ENCODE measurements around the gene TFR2. TPM values are rescaled to one million over a fixed set of nuclear protein-coding genes. Genes with fewer than 3 reads are reported as not detected.

Gene TFR2
- total RNA-seq, 4 donors from 2014 or later: 0.60 to 0.68 (median 0.64) TPM; not detected in 1

GRCh38 chr7:100674411-100675104 is 33.2 kb upstream of the TFR2 start:
- H3K9me3 ChIP-seq: no peaks in the 10 kb centered on the region
- peaks cover 0 to 19% (median 9%) of the 10 kb centered on the region in 4 donors for H3K4me1 ChIP-seq
- H3K4me3 ChIP-seq: peak overlapping the region; percentile 77 to 100 (median 96)
- 0% methylated on average over 1 to 42 of the region's 43 CpGs for whole genome bisulfite sequencing, 2 donors (ENCODE audit: low coverage in 1 of 2)
- TF ChIP-seq EP300 (IDR thresholded peaks at IDR 0.05; ENCODE audit: low read depth): no peak
- TF ChIP-seq, protein P1, sequence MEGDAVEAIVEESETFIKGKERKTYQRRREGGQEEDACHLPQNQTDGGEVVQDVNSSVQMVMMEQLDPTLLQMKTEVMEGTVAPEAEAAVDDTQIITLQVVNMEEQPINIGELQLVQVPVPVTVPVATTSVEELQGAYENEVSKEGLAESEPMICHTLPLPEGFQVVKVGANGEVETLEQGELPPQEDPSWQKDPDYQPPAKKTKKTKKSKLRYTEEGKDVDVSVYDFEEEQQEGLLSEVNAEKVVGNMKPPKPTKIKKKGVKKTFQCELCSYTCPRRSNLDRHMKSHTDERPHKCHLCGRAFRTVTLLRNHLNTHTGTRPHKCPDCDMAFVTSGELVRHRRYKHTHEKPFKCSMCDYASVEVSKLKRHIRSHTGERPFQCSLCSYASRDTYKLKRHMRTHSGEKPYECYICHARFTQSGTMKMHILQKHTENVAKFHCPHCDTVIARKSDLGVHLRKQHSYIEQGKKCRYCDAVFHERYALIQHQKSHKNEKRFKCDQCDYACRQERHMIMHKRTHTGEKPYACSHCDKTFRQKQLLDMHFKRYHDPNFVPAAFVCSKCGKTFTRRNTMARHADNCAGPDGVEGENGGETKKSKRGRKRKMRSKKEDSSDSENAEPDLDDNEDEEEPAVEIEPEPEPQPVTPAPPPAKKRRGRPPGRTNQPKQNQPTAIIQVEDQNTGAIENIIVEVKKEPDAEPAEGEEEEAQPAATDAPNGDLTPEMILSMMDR (IDR thresholded peaks at IDR 0.05): no peak
- no peak for TF ChIP-seq POLR2AphosphoS5 (IDR thresholded peaks at IDR 0.05)
- no peak for TF ChIP-seq POLR2A (IDR thresholded peaks at IDR 0.05)
- intact Hi-C loops (cut with DNase I; ENCODE audit: low total_unique reads): loop anchor here (5.0 kb wide), 1 partner anchor 92 kb away; no protein-coding TSS in a partner anchor
- peaks cover 0 to 23% (median 15%) of the 10 kb centered on the region in 4 donors for H3K36me3 ChIP-seq
- peak; percentile 49 for DNase-seq
- H3K27ac ChIP-seq: peak overlapping the region; percentile 94 to 100 (median 98)
- in situ Hi-C loops (cut with MboI; ENCODE audit: low pct_ligation_motif_present in 1 of 4, low pct_unique_long_range_greater_than_20kb in 1 of 4, low sequenced_read_pairs in 3 of 4): loop anchor here in 3 of 4 donors (10.0 to 25.0 kb wide), 3 partner anchors 87 to 212 kb away; partner anchors contain the start of genes FBXO24 (in 2 of the 3), LRCH4 (in 2 of the 3) and SPACDR (in 2 of the 3)
- no peaks in the 10 kb centered on the region for H3K27me3 ChIP-seq

GRCh38 chr7:100673942-100674410 is 32.6 kb upstream of the TFR2 start:
- H3K27ac ChIP-seq: peak overlapping the region; percentile 94 to 100 (median 98)
- TF ChIP-seq EP300 (IDR thresholded peaks at IDR 0.05; ENCODE audit: low read depth) (no peak), POLR2AphosphoS5 (IDR thresholded peaks at IDR 0.05) (no peak), POLR2A (IDR thresholded peaks at IDR 0.05) (peak; percentile 48)
- peaks cover 0 to 19% (median 6%) of the 10 kb centered on the region in 4 donors for H3K4me1 ChIP-seq
- H3K4me3 ChIP-seq: peak overlapping the region; percentile 77 to 100 (median 96)
- in situ Hi-C loops (cut with MboI; ENCODE audit: low pct_ligation_motif_present in 1 of 4, low pct_unique_long_range_greater_than_20kb in 1 of 4, low sequenced_read_pairs in 3 of 4) (loop anchor here in 1 of 4 donors (10.0 kb wide), 1 partner anchor 89 kb away; the partner anchor contains the start of genes FBXO24 and LRCH4), intact Hi-C loops (cut with DNase I; ENCODE audit: low total_unique reads) (loop anchor here (5.0 kb wide), 1 partner anchor 92 kb away; no protein-coding TSS in a partner anchor)
- H3K36me3 ChIP-seq: peaks cover 0 to 21% (median 15%) of the 10 kb centered on the region in 4 donors
- H3K9me3 ChIP-seq: no peaks in the 10 kb centered on the region
- DNase-seq: peak; percentile 58
- H3K27me3 ChIP-seq: no peaks in the 10 kb centered on the region
- 1% methylated on average over 25 of the region's 34 CpGs; no CpG with 5 or more reads in 1 of the 2 donors for WGBS, 2 donors (ENCODE audit: low coverage in 1 of 2)

GRCh38 chr7:100673302-100673941 is 32.1 kb upstream of the TFR2 start, which contains the start of gene GNB2:
Gene GNB2 (plus strand): TSS chr7:100673740. CDS start chr7:100676266, 2,526 bp downstream.
- H3K4me3 ChIP-seq: peak within 1 kb of the TSS; percentile 77 to 100 (median 96)
- in situ Hi-C loops (cut with MboI; ENCODE audit: low pct_ligation_motif_present in 1 of 4, low pct_unique_long_range_greater_than_20kb in 1 of 4, low sequenced_read_pairs in 3 of 4) (loop anchor here in 1 of 4 donors (10.0 kb wide), 1 partner anchor 89 kb away; the partner anchor contains the start of genes FBXO24 and LRCH4), intact Hi-C loops (cut with DNase I; ENCODE audit: low total_unique reads) (loop anchor here (5.0 kb wide), 1 partner anchor 91 kb away; no protein-coding TSS in a partner anchor)
- H3K36me3 ChIP-seq: peaks cover 0 to 16% (median 12%) of the 10 kb centered on the region in 4 donors
- H3K27me3 ChIP-seq: no peaks in the 10 kb centered on the region
- TF ChIP-seq POLR2A (IDR thresholded peaks at IDR 0.05): peak; percentile 25
- TF ChIP-seq, protein P1 (IDR thresholded peaks at IDR 0.05): no peak
- peak in 2 of 3 donors; percentile 71 to 78 for TF ChIP-seq POLR2AphosphoS5 (IDR thresholded peaks at IDR 0.05)
- TF ChIP-seq EP300 (IDR thresholded peaks at IDR 0.05; ENCODE audit: low read depth): peak; percentile 28
- WGBS, 2 donors (ENCODE audit: low coverage in 1 of 2): 0% methylated on average over 23 of the region's 65 CpGs; no CpG with 5 or more reads in 1 of the 2 donors
- peak; percentile 100 for DNase-seq
- no peaks in the 10 kb centered on the region for H3K9me3 ChIP-seq
- H3K27ac ChIP-seq: peak within 1 kb of the TSS; percentile 94 to 100 (median 98)
- H3K4me1 ChIP-seq: peaks cover 0 to 19% (median 6%) of the 10 kb centered on the region in 4 donors
